OCI-LY1 (cell line): ENCODE results near the gene ANXA2R.

Source experiments
- H2AFZ ChIP-seq: fragments of 200-600 bp; sonication (generic), shearing (Covaris generic); 2 replicates; pipeline ENCODE4 v1.6.0; 2014; ENCODE audit warnings: antibody characterized with exemption, mild to moderate bottlenecking, low read length
- H3F3A ChIP-seq: fragments of 200-600 bp; sonication (generic), shearing (Covaris generic); 2 replicates; pipeline ENCODE4 v1.6.0; 2014; ENCODE audit warnings: mild to moderate bottlenecking, antibody characterized with exemption, low read length, moderate library complexity; ENCODE audit not compliant: insufficient read depth
- H3K27ac ChIP-seq: fragments of 200-600 bp; sonication (generic); 2 replicates; pipeline ENCODE4 v1.5.1; 2014; ENCODE audit warnings: low read length, mixed run types, mild to moderate bottlenecking, low read depth; ENCODE audit not compliant: poor library complexity, severe bottlenecking
- H3K27me3 ChIP-seq: fragments of 200-600 bp; sonication (generic); 2 replicates; pipeline ENCODE4 v1.6.0; 2014; ENCODE audit warnings: antibody characterized with exemption, mild to moderate bottlenecking, low read length, moderate library complexity; ENCODE audit not compliant: insufficient read depth
- H3K36me3 ChIP-seq: fragments of 200-600 bp; sonication (generic); 2 replicates; pipeline ENCODE4 v1.6.1; 2014; ENCODE audit warnings: mild to moderate bottlenecking, antibody characterized with exemption, low read length, moderate library complexity, mixed read lengths; ENCODE audit not compliant: insufficient read depth
- H3K4me1 ChIP-seq: fragments of 200-600 bp; sonication (generic); 2 replicates; pipeline ENCODE4 v1.5.1; 2014; ENCODE audit warnings: mild to moderate bottlenecking, low read length, moderate library complexity; ENCODE audit not compliant: insufficient read depth, severe bottlenecking
- H3K4me2 ChIP-seq: fragments of 200-600 bp; sonication (generic), shearing (Covaris generic); 2 replicates; pipeline ENCODE4 v1.6.1; 2014; ENCODE audit warnings: low read length
- H3K4me3 ChIP-seq: fragments of 200-600 bp; sonication (generic); 2 replicates; pipeline ENCODE4 v1.5.1; 2014; ENCODE audit warnings: low read length, low read depth, mild to moderate bottlenecking, mixed read lengths; ENCODE audit not compliant: poor library complexity, severe bottlenecking
- H3K79me2 ChIP-seq: fragments of 200-600 bp; shearing (Covaris generic); 2 replicates; pipeline ENCODE4 v1.6.1; 2016; ENCODE audit warnings: mixed run types, low read length, mixed read lengths; ENCODE audit not compliant: insufficient read depth
- H3K9ac ChIP-seq: fragments of 200-600 bp; sonication (generic), shearing (Covaris generic); 2 replicates; pipeline ENCODE4 v1.6.1; 2014; ENCODE audit warnings: mild to moderate bottlenecking, low read length, mixed read lengths
- H3K9me2 ChIP-seq: fragments of 200-600 bp; sonication (generic), shearing (Covaris generic); 2 replicates; pipeline ENCODE4 v1.6.1; 2014; ENCODE audit warnings: low read depth, mild to moderate bottlenecking, low read length, mixed read lengths
- H3K9me3 ChIP-seq: fragments of 200-600 bp; shearing (Covaris generic); 2 replicates; pipeline ENCODE4 v1.6.1; 2014; ENCODE audit warnings: low read length, mixed read lengths
- H4K20me1 ChIP-seq: fragments of 200-600 bp; sonication (generic), shearing (Covaris generic); 2 replicates; pipeline ENCODE4 v1.6.0; 2016; ENCODE audit warnings: mild to moderate bottlenecking, low read length; ENCODE audit not compliant: insufficient read depth
- CTCF ChIP-seq: fragments of 200-600 bp; sonication (generic), shearing (Covaris generic); IDR thresholded peaks from 2 replicates; pipeline ENCODE4 v1.5.1; 2017; ENCODE audit warnings: mild to moderate bottlenecking, antibody characterized with exemption, low read length, moderate library complexity, mixed read lengths
- EZH2 ChIP-seq: fragments of 200-600 bp; sonication (generic), shearing (Covaris generic); IDR thresholded peaks from 2 replicates; pipeline ENCODE4 v1.8.0; 2017; ENCODE audit warnings: borderline replicate concordance, mixed run types, mild to moderate bottlenecking, antibody characterized with exemption, low read length, moderate library complexity, mixed read lengths

Gene ANXA2R

GRCh38 chr5:43045236-43045635 is 5.1 kb upstream of the ANXA2R start:
- H3K4me2 ChIP-seq: no peak overlapping the region
- H3K4me3 ChIP-seq: no peak overlapping the region
- TF ChIP-seq CTCF (no peak), EZH2 (no peak)

GRCh38 chr5:43044181-43044914 is 4.2 kb upstream of the ANXA2R start:
- H3K4me2 ChIP-seq: no peak overlapping the region
- H3K27ac ChIP-seq: no peak overlapping the region
- no peaks in the 10 kb centered on the region for H3K9me2 ChIP-seq
- no peak overlapping the region for H3K9ac ChIP-seq
- H3K36me3 ChIP-seq: no peaks in the 10 kb centered on the region
- no peaks in the 10 kb centered on the region for H3K27me3 ChIP-seq
- no peaks in the 10 kb centered on the region for H4K20me1 ChIP-seq
- H3K9me3 ChIP-seq: no peaks in the 10 kb centered on the region
- H2AFZ ChIP-seq: no peak overlapping the region
- no peak overlapping the region for H3K4me3 ChIP-seq
- H3F3A ChIP-seq: peaks cover 5% of the 10 kb centered on the region
- H3K4me1 ChIP-seq: peaks cover 31% of the 10 kb centered on the region
- no peaks in the 10 kb centered on the region for H3K79me2 ChIP-seq
- no peak for TF ChIP-seq EZH2
- TF ChIP-seq CTCF: no peak

More at GRCh38 chr5:43045236-43045635, 5.1 kb upstream of the ANXA2R start:
- H3K4me1 ChIP-seq: peaks cover 23% of the 10 kb centered on the region
- no peak overlapping the region for H3K27ac ChIP-seq
- peaks cover 5% of the 10 kb centered on the region for H3F3A ChIP-seq
- H3K9me3 ChIP-seq: no peaks in the 10 kb centered on the region
- no peaks in the 10 kb centered on the region for H3K9me2 ChIP-seq
- no peaks in the 10 kb centered on the region for H3K79me2 ChIP-seq
- H3K9ac ChIP-seq: no peak overlapping the region
- no peaks in the 10 kb centered on the region for H4K20me1 ChIP-seq
- H3K27me3 ChIP-seq: no peaks in the 10 kb centered on the region
- no peak overlapping the region for H2AFZ ChIP-seq
- H3K36me3 ChIP-seq: no peaks in the 10 kb centered on the region

GRCh38 chr5:43043400-43043756 is 3.3 kb upstream of the ANXA2R start:
- Histone ChIP-seq H3F3A (peaks cover 5% of the 10 kb centered on the region), H3K36me3 (no peaks in the 10 kb centered on the region), H3K4me2 (peak overlapping the region; percentile 93), H3K4me1 (peaks cover 40% of the 10 kb centered on the region), H3K9me2 (no peaks in the 10 kb centered on the region), H3K79me2 (no peaks in the 10 kb centered on the region), H3K27ac (peak overlapping the region; percentile 95), H3K4me3 (peak overlapping the region; percentile 68), H2AFZ (no peak overlapping the region), H3K27me3 (no peaks in the 10 kb centered on the region), H4K20me1 (no peaks in the 10 kb centered on the region), H3K9ac (peak overlapping the region; percentile 82), H3K9me3 (no peaks in the 10 kb centered on the region)
- no peak for TF ChIP-seq CTCF
